Thoracic aorta (tissue), 2 donors: Measurements from ENCODE around the gene C3orf33. TPM values are rescaled to one million over a fixed set of nuclear protein-coding genes. Genes with fewer than 3 reads are reported as not detected.

Experiments used
- ATAC-seq: fragments of 150-250 bp; one replicate; pipeline ENCODE4 v1.8.0; 2017; ENCODE audit warnings: low read depth; ENCODE audit not compliant: insufficient number of reproducible peaks, low FRiP score
- DNase-seq: peaks from one replicate; pipeline ENCODE4 v3.0.0-alpha.2; 2020; ENCODE audit warnings: low spot score
- H3K27ac ChIP-seq, 2 donors: fragments of 200-600 bp; sonication (generic); 1 replicate in 1 of 2; 2 replicates in 1 of 2; pipeline ENCODE4 v1.5.1; 2016; ENCODE audit warnings: mild to moderate bottlenecking in 2 of 2, moderate library complexity in 2 of 2
- H3K27me3 ChIP-seq: fragments of 200-600 bp; sonication (generic); replicated peaks from 2 replicates; pipeline ENCODE4 v1.6.0; 2016; ENCODE audit warnings: mild to moderate bottlenecking; ENCODE audit not compliant: insufficient read depth
- H3K36me3 ChIP-seq: fragments of 200-600 bp; sonication (generic); one replicate; pipeline ENCODE4 v1.5.1; 2016
- H3K4me1 ChIP-seq, 2 donors: fragments of 200-600 bp; sonication (generic); 1 replicate in 1 of 2; 2 replicates in 1 of 2; pipeline versions ENCODE4 v1.5.1 to v1.6.0; 2016; ENCODE audit warnings: low read depth in 2 of 2, mild to moderate bottlenecking in 1 of 2; ENCODE audit not compliant: control insufficient read depth in 1 of 2
- H3K4me3 ChIP-seq: fragments of 200-600 bp; sonication (generic); 2 replicates; pipeline ENCODE4 v1.5.1; 2016; ENCODE audit warnings: mild to moderate bottlenecking
- H3K9me3 ChIP-seq: fragments of 200-600 bp; sonication (generic); 2 replicates; pipeline ENCODE4 v1.5.1; 2016
- CTCF ChIP-seq: fragments of 200-600 bp; sonication (generic); IDR thresholded peaks from one replicate; pipeline ENCODE4 v1.5.1; 2019; ENCODE audit warnings: antibody characterized with exemption
- total RNA-seq, 2 donors: library from RNA; depleted of rRNA; stranded (reverse); fragments of >200 nt; gene quantifications; one replicate each; pipeline versions ENCODE4 v1.1.0 to v1.2.3, GENCODE V29; 2016

Gene C3orf33
- total RNA-seq, 2 donors from 2014 or later, result 0.92 to 1.5 TPM

- Histone ChIP-seq H3K9me3 (no peaks in the 10 kb centered on the region), H3K36me3 (peaks cover 10% of the 10 kb centered on the region), H3K27ac (no peak overlapping the region), H3K4me1 (no peaks in the 10 kb centered on the region), H3K27me3 (no peaks in the 10 kb centered on the region), H3K4me3 (no peak overlapping the region)
- no peak for DNase-seq
- no peak for ATAC-seq
- no peak for TF ChIP-seq CTCF
These were observed 13.5 kb downstream of the C3orf33 start for GRCh38 chr3:155792532-155792931.

GRCh38 chr3:155791190-155791589 is 14.9 kb downstream of the C3orf33 start:
- Histone ChIP-seq H3K27me3 (no peaks in the 10 kb centered on the region), H3K4me1 (no peaks in the 10 kb centered on the region), H3K9me3 (no peaks in the 10 kb centered on the region), H3K27ac (no peak overlapping the region), H3K4me3 (no peak overlapping the region), H3K36me3 (peaks cover 10% of the 10 kb centered on the region)
- TF ChIP-seq CTCF, result no peak
- ATAC-seq, result no peak
- no peak for DNase-seq

- DNase-seq (no peak), ATAC-seq (no peak)
- Histone ChIP-seq H3K4me3 (no peak overlapping the region), H3K9me3 (no peaks in the 10 kb centered on the region), H3K27ac (no peak overlapping the region), H3K4me1 (no peaks in the 10 kb centered on the region), H3K27me3 (no peaks in the 10 kb centered on the region), H3K36me3 (peaks cover 10% of the 10 kb centered on the region)
- no peak for TF ChIP-seq CTCF
These were observed 15.7 kb downstream of the C3orf33 start for GRCh38 chr3:155790272-155790925.

- peaks cover 8% of the 10 kb centered on the region for H3K9me3 ChIP-seq
- no peak for TF ChIP-seq CTCF
- ATAC-seq (no peak), DNase-seq (no peak)
- no peak overlapping the region for H3K27ac ChIP-seq
- H3K27me3 ChIP-seq, result no peaks in the 10 kb centered on the region
- no peaks in the 10 kb centered on the region for H3K4me1 ChIP-seq
- no peak overlapping the region for H3K4me3 ChIP-seq
- H3K36me3 ChIP-seq, result peaks cover 4% of the 10 kb centered on the region
These were observed 20.3 kb downstream of the C3orf33 start for GRCh38 chr3:155785662-155786295.

- Histone ChIP-seq H3K9me3 (peaks cover 8% of the 10 kb centered on the region), H3K4me1 (no peaks in the 10 kb centered on the region), H3K27ac (no peak overlapping the region), H3K27me3 (no peaks in the 10 kb centered on the region), H3K36me3 (peaks cover 7% of the 10 kb centered on the region), H3K4me3 (no peak overlapping the region)
- no peak for DNase-seq
- TF ChIP-seq CTCF, result no peak
- ATAC-seq, result no peak
These were observed 23.6 kb downstream of the C3orf33 start for GRCh38 chr3:155782390-155782953.
